Hepatocyte (in vitro differentiated cells): ENCODE measurements around the gene NIPAL3. TPM values are rescaled to one million over a fixed set of nuclear protein-coding genes. Genes with fewer than 3 reads are reported as not detected.

Experiments
- DNase-seq: peaks from one replicate; pipeline ENCODE4 v3.0.0-alpha.2; 2016; ENCODE audit warnings: low spot score
- H2AFZ ChIP-seq: fragments of 200-600 bp; sonication (generic); 2 replicates; pipeline ENCODE4 v1.6.0; 2016; ENCODE audit warnings: antibody characterized with exemption, mild to moderate bottlenecking
- H3K27ac ChIP-seq: fragments of 200-600 bp; sonication (generic); 2 replicates; pipeline ENCODE4 v1.5.1; 2016; ENCODE audit warnings: mild to moderate bottlenecking
- H3K27me3 ChIP-seq: fragments of 200-600 bp; sonication (generic); 2 replicates; pipeline ENCODE4 v1.6.1; 2016
- H3K36me3 ChIP-seq: fragments of 200-600 bp; sonication (generic); replicated peaks from 2 replicates; pipeline ENCODE4 v1.5.1; 2016; ENCODE audit warnings: low read depth; ENCODE audit not compliant: insufficient read depth
- H3K4me1 ChIP-seq: fragments of 200-600 bp; sonication (generic); 2 replicates; pipeline ENCODE4 v1.5.1; 2016; ENCODE audit warnings: mild to moderate bottlenecking, moderate library complexity; ENCODE audit not compliant: insufficient read depth
- H3K4me2 ChIP-seq: fragments of 200-600 bp; sonication (generic); 2 replicates; pipeline ENCODE4 v1.6.0; 2016
- H3K4me3 ChIP-seq: fragments of 200-600 bp; sonication (generic); 2 replicates; pipeline ENCODE4 v1.5.1; 2016; ENCODE audit warnings: mild to moderate bottlenecking
- H3K79me2 ChIP-seq: fragments of 200-600 bp; sonication (generic); 2 replicates; pipeline ENCODE4 v1.6.0; 2017; ENCODE audit warnings: mild to moderate bottlenecking
- H3K9me2 ChIP-seq: fragments of 200-600 bp; sonication (generic); replicated peaks from 2 replicates; pipeline ENCODE4 v1.6.0; 2017; ENCODE audit warnings: mild to moderate bottlenecking; ENCODE audit not compliant: insufficient read depth
- H3K9me3 ChIP-seq: fragments of 200-600 bp; sonication (generic); 2 replicates; pipeline ENCODE4 v1.5.1; 2016; ENCODE audit warnings: low read depth, mild to moderate bottlenecking
- H4K20me1 ChIP-seq: fragments of 200-600 bp; sonication (generic); 2 replicates; pipeline ENCODE4 v1.6.0; 2016; ENCODE audit warnings: mild to moderate bottlenecking; ENCODE audit not compliant: insufficient read depth, poor library complexity, severe bottlenecking
- EZH2 ChIP-seq: fragments of 200-600 bp; sonication (generic); IDR thresholded peaks from 2 replicates; pipeline ENCODE4 v1.6.1; 2016; ENCODE audit warnings: antibody characterized with exemption, mild to moderate bottlenecking, borderline replicate concordance
- EZH2phosphoT487 ChIP-seq: fragments of 200-600 bp; sonication (generic); IDR thresholded peaks from one replicate; pipeline ENCODE4 v1.6.1; 2018; ENCODE audit warnings: antibody characterized with exemption, mild to moderate bottlenecking, low read depth, moderate library complexity; ENCODE audit not compliant: unreplicated experiment, severe bottlenecking
- WGBS: methylation state at CpG from one replicate; pipeline ENCODE4 v1.1.6; 2016; ENCODE audit warnings: low lambda C conversion rate; ENCODE audit errors: missing lambda C conversion rate; 5-methylcytosine and 5-hydroxymethylcytosine counted together
- polyA plus RNA-seq: library from polyadenylated mRNA; unstranded; fragments of >200 nt; fragmentation: Nextera tagmentation; extraction: Ambion mirVana; gene quantifications from 2 replicates; pipeline ENCODE4 v1.2.1, GENCODE V29; 2016
- total RNA-seq: library from RNA; depleted of rRNA; stranded (reverse); fragments of >200 nt; gene quantifications from 2 replicates; pipeline ENCODE4 v1.2.3, GENCODE V29; 2014
- TF ChIP-seq, protein P1 (sequence below): fragments of 200-600 bp; sonication (generic); IDR thresholded peaks from 2 replicates; pipeline ENCODE4 v1.5.1; 2016; ENCODE audit warnings: antibody characterized with exemption, mild to moderate bottlenecking; ENCODE audit not compliant: poor library complexity

NIPAL3 gene
- total and polyA plus RNA-seq, 2 experiments from 2014 or later, result 26.6 to 27.3 TPM

DNA sequence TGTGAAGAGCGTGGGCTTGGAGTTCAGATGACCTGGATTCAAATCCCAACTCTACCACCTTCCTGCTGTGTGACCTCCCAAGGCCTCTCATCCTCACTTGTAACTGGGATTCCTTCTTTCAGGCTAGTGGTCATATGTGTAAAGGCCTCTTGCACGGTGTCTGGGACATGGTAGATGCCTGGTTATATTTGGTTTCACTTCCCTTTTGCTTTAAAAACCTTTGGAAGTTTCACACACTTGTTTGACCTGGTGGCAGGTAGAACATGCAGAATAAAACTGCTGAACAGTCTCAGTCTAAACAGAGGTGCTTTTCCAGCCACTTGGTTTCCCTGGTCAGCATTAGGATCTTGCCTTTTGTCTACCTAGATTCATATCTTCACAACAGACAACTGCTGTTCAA lies 50.0 kb downstream of the NIPAL3 start:
- H3K27ac ChIP-seq, result no peak overlapping the region
- H3K36me3 ChIP-seq, result no peaks in the 10 kb centered on the region
- DNase-seq, result no peak
- H3K79me2 ChIP-seq, result no peaks in the 10 kb centered on the region
- H3K9me2 ChIP-seq, result no peaks in the 10 kb centered on the region
- H3K9me3 ChIP-seq, result no peaks in the 10 kb centered on the region
- H3K4me2 ChIP-seq, result no peak overlapping the region
- no peak overlapping the region for H2AFZ ChIP-seq
- WGBS, result 98% methylated on average over 2 of the region's 2 CpGs
- H3K27me3 ChIP-seq, result no peaks in the 10 kb centered on the region
- no peak overlapping the region for H3K4me3 ChIP-seq
- TF ChIP-seq, protein P1, sequence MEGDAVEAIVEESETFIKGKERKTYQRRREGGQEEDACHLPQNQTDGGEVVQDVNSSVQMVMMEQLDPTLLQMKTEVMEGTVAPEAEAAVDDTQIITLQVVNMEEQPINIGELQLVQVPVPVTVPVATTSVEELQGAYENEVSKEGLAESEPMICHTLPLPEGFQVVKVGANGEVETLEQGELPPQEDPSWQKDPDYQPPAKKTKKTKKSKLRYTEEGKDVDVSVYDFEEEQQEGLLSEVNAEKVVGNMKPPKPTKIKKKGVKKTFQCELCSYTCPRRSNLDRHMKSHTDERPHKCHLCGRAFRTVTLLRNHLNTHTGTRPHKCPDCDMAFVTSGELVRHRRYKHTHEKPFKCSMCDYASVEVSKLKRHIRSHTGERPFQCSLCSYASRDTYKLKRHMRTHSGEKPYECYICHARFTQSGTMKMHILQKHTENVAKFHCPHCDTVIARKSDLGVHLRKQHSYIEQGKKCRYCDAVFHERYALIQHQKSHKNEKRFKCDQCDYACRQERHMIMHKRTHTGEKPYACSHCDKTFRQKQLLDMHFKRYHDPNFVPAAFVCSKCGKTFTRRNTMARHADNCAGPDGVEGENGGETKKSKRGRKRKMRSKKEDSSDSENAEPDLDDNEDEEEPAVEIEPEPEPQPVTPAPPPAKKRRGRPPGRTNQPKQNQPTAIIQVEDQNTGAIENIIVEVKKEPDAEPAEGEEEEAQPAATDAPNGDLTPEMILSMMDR, result no peak
- TF ChIP-seq EZH2, result no peak
- no peak for TF ChIP-seq EZH2phosphoT487
- no peaks in the 10 kb centered on the region for H4K20me1 ChIP-seq
- H3K4me1 ChIP-seq, result no peaks in the 10 kb centered on the region

DNA sequence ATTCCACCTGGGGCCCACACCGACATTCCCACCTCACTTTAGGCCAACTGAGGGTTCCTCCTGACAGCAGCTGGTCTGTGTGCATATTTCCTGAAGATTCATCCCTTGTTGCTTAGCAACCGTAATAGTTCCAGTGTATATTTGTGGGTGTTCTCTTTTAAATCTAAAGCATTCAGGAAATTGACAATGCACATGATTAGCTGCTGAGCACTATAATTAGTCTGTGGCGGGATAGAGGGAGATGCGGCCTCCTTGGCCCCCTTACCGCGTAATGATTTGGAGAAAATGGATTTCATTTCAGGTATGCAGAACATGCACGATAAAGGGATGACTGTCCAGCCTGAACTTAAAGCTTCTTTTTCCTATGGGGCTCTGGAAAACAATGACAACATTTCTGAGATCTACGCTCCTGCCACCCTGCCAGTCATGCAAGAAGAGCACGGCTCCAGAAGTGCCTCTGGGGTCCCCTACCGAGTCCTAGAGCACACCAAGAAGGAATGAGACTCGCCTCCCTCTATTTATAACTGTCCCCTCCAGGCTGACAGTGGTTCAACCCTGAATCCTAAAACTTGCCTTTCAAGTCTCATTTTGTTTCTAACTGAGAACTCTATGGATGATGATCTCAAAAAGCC lies 53.2 kb downstream of the NIPAL3 start:
- TF ChIP-seq, protein P1, result no peak
- TF ChIP-seq EZH2phosphoT487 (no peak), EZH2 (no peak)
- Histone ChIP-seq H3K4me3 (no peak overlapping the region), H3K9me3 (no peaks in the 10 kb centered on the region), H3K9me2 (no peaks in the 10 kb centered on the region), H4K20me1 (no peaks in the 10 kb centered on the region), H3K27ac (no peak overlapping the region), H3K36me3 (no peaks in the 10 kb centered on the region), H3K4me2 (no peak overlapping the region), H3K79me2 (no peaks in the 10 kb centered on the region), H2AFZ (no peak overlapping the region), H3K27me3 (no peaks in the 10 kb centered on the region), H3K4me1 (no peaks in the 10 kb centered on the region)
- DNase-seq, result no peak
- WGBS, result 92% methylated on average over 11 of the region's 11 CpGs

DNA sequence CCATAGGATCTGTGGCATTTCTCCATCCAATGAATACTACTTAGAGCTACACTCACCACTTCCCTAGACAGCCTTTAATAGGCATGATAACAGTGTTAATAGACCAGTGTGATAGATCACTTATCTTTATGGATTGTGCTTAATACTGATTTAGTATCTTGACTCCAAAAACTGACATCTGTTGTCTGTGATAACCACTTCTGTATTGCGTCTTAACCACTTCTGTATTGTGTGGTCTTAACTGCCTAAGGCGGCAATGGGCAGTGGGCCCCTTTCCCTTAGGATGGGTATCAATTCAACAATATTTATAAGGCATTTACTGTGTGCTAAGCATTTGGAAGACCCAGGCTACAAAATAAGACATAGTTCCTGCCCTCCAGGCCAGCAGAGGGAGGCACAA lies 55.0 kb downstream of the NIPAL3 start:
- no peaks in the 10 kb centered on the region for H3K27me3 ChIP-seq
- no peaks in the 10 kb centered on the region for H3K36me3 ChIP-seq
- no peaks in the 10 kb centered on the region for H3K79me2 ChIP-seq
- no peak overlapping the region for H3K4me2 ChIP-seq
- no peak overlapping the region for H3K4me3 ChIP-seq
- H3K9me3 ChIP-seq, result no peaks in the 10 kb centered on the region
- TF ChIP-seq EZH2phosphoT487 (no peak), EZH2 (no peak)
- TF ChIP-seq, protein P1, result no peak
- H3K9me2 ChIP-seq, result no peaks in the 10 kb centered on the region
- no peaks in the 10 kb centered on the region for H3K4me1 ChIP-seq
- no peak overlapping the region for H2AFZ ChIP-seq
- no peaks in the 10 kb centered on the region for H4K20me1 ChIP-seq
- H3K27ac ChIP-seq, result no peak overlapping the region
- WGBS, result 52% methylated on average over 2 of the region's 2 CpGs
- no peak for DNase-seq
